AG09309 (cell line): ENCODE measurements around the gene AMER3.
"Not testable (repeated sequence)": the region's sequence is repeated elsewhere in the genome, so short reads cannot be mapped to it uniquely, and the experiment has no call there.

ENCODE experiments used
- DNase-seq: peaks from one replicate; pipeline ENCODE4 v3.0.0-alpha.2; 2010; ENCODE audit warnings: low read depth
- H3K4me3 ChIP-seq: 2 replicates; pipeline ENCODE4 v1.5.1; 2011; ENCODE audit warnings: mild to moderate bottlenecking, low read depth, low read length, moderate library complexity; ENCODE audit not compliant: control insufficient read depth
- TF ChIP-seq, protein P1 (sequence below): IDR thresholded peaks from 2 replicates; pipeline ENCODE4 v1.5.1; 2011; ENCODE audit warnings: mild to moderate bottlenecking, low read depth, low read length, inconsistent platforms; ENCODE audit not compliant: insufficient read depth, control insufficient read depth; ENCODE audit errors: missing control alignments

The AMER3 gene

DNA sequence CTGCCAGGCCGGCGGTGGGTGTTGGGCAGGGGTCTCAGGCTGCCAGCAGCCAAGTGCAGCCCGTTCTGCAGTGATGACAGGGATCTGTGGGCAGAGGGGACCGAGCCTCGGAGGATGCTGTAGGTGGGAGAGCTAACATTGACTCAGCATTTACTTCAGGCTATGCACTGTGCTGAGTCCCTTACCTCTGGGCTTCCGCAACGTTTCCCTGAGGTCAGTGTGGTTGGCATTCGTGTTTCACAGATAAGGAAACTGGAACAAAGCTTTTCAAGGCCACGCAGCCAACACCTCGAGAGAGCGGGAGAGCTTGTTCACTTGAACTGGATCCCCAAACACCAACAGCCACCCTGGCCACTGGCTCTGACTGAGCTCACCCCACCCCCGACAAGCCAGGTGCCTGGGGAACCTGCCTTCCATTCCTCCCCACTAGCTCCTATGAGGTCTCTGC is 27.3 kb upstream of the AMER3 start:
- TF ChIP-seq, protein P1, sequence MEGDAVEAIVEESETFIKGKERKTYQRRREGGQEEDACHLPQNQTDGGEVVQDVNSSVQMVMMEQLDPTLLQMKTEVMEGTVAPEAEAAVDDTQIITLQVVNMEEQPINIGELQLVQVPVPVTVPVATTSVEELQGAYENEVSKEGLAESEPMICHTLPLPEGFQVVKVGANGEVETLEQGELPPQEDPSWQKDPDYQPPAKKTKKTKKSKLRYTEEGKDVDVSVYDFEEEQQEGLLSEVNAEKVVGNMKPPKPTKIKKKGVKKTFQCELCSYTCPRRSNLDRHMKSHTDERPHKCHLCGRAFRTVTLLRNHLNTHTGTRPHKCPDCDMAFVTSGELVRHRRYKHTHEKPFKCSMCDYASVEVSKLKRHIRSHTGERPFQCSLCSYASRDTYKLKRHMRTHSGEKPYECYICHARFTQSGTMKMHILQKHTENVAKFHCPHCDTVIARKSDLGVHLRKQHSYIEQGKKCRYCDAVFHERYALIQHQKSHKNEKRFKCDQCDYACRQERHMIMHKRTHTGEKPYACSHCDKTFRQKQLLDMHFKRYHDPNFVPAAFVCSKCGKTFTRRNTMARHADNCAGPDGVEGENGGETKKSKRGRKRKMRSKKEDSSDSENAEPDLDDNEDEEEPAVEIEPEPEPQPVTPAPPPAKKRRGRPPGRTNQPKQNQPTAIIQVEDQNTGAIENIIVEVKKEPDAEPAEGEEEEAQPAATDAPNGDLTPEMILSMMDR, result no peak
- H3K4me3 ChIP-seq, result no peak overlapping the region
- DNase-seq, result no peak

DNA sequence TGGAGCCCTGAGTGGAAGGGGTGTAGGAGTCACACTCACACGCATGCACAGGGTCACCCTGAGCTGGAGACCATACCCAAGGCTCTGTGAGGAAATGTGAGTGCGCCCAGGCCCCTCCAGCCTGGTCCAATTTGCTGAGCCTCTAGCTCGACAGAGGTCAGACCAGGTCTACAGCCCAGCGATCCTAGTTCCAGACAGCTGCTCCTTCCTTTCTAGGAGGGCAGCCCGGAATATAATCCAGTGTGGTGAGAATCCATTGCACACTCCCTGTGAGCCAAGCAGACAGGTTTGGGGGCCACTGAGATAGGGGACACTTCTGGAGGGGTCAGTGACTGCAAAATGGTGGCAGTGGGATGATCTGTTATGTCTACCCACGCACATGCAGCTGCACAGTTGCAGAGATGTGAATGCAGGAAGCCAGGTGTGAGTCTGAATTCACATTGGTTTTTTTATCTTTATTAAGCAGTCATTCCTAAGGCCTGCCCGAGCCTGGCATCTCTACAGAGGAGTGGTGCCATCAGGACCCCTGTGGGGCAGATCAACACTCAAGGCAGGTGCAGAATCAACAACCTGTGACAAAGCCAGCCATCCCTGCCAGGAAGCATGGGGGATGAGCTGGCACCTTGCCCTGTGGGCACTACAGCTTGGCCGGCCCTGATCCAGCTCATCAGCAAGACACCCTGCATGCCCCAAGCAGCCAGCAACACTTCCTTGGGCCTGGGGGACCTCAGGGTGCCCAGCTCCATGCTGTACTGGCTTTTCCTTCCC is 26.6 kb upstream of the AMER3 start, which contains the start of gene GPR148:
GPR148 (plus strand) TSS at position 522 of the 768 bp plus-strand sequence; CDS start at position 604, 82 bp downstream.
- no peak for DNase-seq
- TF ChIP-seq, protein P1, result no peak
- H3K4me3 ChIP-seq, result no peak within 1 kb of the TSS

DNA sequence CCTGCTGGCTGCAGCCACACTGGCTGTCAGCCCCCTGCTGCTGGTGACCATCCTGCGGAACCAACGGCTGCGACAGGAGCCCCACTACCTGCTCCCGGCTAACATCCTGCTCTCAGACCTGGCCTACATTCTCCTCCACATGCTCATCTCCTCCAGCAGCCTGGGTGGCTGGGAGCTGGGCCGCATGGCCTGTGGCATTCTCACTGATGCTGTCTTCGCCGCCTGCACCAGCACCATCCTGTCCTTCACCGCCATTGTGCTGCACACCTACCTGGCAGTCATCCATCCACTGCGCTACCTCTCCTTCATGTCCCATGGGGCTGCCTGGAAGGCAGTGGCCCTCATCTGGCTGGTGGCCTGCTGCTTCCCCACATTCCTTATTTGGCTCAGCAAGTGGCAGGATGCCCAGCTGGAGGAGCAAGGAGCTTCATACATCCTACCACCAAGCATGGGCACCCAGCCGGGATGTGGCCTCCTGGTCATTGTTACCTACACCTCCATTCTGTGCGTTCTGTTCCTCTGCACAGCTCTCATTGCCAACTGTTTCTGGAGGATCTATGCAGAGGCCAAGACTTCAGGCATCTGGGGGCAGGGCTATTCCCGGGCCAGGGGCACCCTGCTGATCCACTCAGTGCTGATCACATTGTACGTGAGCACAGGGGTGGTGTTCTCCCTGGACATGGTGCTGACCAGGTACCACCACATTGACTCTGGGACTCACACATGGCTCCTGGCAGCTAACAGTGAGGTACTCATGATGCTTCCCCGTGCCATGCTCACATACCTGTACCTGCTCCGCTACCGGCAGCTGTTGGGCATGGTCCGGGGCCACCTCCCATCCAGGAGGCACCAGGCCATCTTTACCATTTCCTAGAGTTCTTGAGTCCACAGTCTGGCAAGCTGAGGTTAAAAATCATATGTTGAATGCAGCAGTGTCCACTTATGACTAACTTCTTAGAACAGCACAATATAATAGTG is 25.7 kb upstream of the AMER3 start:
- TF ChIP-seq, protein P1, result no peak
- DNase-seq, result no peak

DNA sequence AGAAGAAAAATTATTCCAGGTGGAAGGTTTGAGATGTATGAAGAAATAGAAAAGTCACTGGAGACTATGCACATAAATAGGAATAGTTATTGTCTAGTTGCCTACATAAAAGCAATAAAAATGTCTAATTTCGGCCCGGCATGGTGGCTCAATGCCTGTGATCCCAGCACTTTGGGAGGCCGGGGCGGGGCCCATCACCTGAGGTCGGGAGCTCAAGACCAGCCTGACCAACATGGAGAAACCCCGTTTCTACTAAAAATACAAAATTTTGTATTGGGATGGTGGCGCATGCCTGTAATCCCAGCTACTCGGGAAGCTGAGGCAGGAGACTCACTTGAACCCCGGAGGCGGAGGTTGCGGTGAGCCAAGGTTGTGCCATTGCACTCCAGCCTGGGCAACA is 23.1 kb upstream of the AMER3 start:
- H3K4me3 ChIP-seq, DNase-seq: not testable (repeated sequence)

More for the DNA sequence above, 25.7 kb upstream of the AMER3 start:
- no peak overlapping the region for H3K4me3 ChIP-seq

DNA sequence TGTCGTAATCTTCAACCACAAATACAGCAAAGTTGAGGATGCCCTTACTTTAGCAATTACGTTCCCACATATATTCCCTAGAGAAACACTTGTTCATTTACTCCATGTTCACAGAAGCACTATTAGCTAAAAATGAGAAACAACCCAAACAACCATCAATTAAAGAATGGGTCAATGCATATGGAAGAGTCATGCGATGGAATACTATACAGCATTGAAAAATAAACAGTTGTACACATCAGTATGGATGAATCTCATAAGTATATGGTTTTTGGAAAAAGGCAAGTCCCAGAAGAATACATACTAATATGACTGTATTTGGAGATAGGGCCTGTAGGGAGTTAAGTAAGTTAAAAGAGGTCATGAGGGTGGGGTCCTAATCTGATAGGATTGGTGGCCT is 20.1 kb upstream of the AMER3 start:
- DNase-seq, result no peak
- TF ChIP-seq, protein P1, result no peak
- H3K4me3 ChIP-seq, result no peak overlapping the region

DNA sequence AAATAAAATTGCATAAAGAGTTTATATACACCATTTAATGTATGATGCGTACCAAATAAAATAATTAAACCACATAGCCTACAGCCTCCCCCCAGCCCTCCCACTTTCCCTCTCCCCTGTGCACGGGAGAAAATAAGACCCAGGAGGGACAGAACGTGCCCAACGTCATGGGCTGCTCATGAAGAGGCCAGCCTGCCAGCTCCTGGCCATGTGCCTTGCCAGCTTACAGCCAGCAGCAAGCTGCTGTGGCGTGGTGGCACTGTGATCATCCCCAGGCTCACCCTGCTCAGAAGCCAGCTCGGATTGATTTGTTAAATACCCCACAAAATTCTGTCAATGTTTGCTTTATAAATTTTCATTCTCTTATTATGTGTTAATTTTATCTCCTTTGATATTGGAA is 18.9 kb upstream of the AMER3 start:
- DNase-seq, result no peak
- no peak overlapping the region for H3K4me3 ChIP-seq
- TF ChIP-seq, protein P1, result no peak

DNA sequence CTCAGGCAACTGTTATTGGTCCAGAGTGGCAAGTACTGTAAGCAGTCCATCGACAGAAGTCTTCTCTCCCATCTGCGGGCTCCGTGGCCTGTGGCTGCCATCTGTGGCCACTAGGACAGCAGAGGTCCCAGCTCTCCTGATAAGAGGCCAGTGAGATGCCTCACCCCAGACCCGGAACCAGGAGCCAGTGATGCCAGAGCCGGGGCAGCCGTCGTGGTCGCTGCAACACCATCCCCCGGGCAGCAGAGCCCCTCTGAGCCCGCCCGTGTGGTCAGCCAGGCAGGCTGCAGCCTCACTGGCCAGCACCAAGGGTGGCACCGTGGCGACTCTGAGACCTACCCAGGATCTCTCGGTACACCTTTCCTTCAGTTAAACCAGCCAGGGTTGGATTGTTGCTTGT is 17.7 kb upstream of the AMER3 start:
- TF ChIP-seq, protein P1, result no peak
- no peak for DNase-seq
- no peak overlapping the region for H3K4me3 ChIP-seq
